GM12891 (cell line): ENCODE data around the gene COQ4.

Experiments used
- DNase-seq: peaks from one replicate; pipeline ENCODE4 v3.0.0; 2011; ENCODE audit warnings: low spot score; ENCODE audit not compliant: insufficient read length
- FAIRE-seq: peaks from 2 replicates; lab custom pipeline; 2011; peaks lifted over from hg19 to GRCh38; lab: Jason Lieb, UNC
- PAX5 ChIP-seq: IDR thresholded peaks from 2 replicates; pipeline ENCODE4 v1.6.1; 2011; ENCODE audit warnings: low read length, moderate library complexity, mild to moderate bottlenecking; ENCODE audit not compliant: insufficient read depth, severe bottlenecking
- POLR2A ChIP-seq: IDR thresholded peaks from 2 replicates; pipeline ENCODE4 v1.6.1; 2011; ENCODE audit warnings: low read depth, low read length, control low read depth
- POLR2AphosphoS5 ChIP-seq: IDR thresholded peaks from 2 replicates; pipeline ENCODE4 v1.6.1; 2011; ENCODE audit warnings: low read depth, low read length, control low read depth
- POU2F2 ChIP-seq: IDR thresholded peaks from 2 replicates; pipeline ENCODE4 v1.6.1; 2011; ENCODE audit warnings: low read depth, mild to moderate bottlenecking, control low read depth, low read length, moderate library complexity
- SPI1 ChIP-seq: IDR thresholded peaks from 2 replicates; pipeline ENCODE4 v1.6.1; 2011; ENCODE audit warnings: low read depth, low read length, control low read depth
- TAF1 ChIP-seq: IDR thresholded peaks from 2 replicates; pipeline ENCODE4 v1.6.1; 2011; ENCODE audit warnings: low read depth, low read length, control low read depth

COQ4 gene

GRCh38 chr9:128298535-128299482 is 23.8 kb upstream of the COQ4 start:
- DNase-seq (no peak), FAIRE-seq (no peak)
- TF ChIP-seq POU2F2: no peak
- TF ChIP-seq TAF1: no peak
- TF ChIP-seq POLR2AphosphoS5: no peak
- TF ChIP-seq POLR2A: no peak
- no peak for TF ChIP-seq SPI1
- no peak for TF ChIP-seq PAX5

GRCh38 chr9:128304136-128304970 is 18.3 kb upstream of the COQ4 start:
- no peak for FAIRE-seq

GRCh38 chr9:128304971-128305288 is 17.7 kb upstream of the COQ4 start:
- FAIRE-seq (no peak), DNase-seq (no peak)
- TF ChIP-seq POU2F2: no peak
- TF ChIP-seq POLR2AphosphoS5: no peak
- TF ChIP-seq PAX5: no peak
- TF ChIP-seq TAF1: no peak
- no peak for TF ChIP-seq SPI1
- no peak for TF ChIP-seq POLR2A

More at GRCh38 chr9:128304136-128304970, 18.3 kb upstream of the COQ4 start:
- DNase-seq: no peak
- TF ChIP-seq POLR2AphosphoS5 (no peak), SPI1 (no peak), POU2F2 (no peak), PAX5 (no peak), POLR2A (no peak), TAF1 (no peak)

DNA sequence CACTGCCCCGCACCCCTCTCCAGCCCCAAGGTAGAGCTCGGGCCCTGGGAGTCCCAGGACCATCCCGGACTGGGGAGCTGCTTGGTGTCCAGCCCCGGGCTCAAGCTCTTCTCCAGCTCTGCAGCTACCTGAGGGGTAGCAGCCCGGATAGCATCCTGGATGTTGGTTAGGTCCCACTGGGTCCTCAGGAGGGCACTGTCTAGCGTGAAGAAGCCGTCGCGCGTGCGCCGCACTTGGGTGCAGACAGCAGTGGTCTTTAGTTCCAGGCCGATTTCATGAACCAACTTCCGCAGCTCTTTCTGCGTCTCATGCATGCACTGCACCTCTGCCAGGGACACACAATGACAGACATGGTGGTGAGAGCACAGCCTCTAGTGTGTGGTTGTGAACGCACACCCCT is 13.1 kb upstream of the COQ4 start:
- no peak for DNase-seq
- no peak for FAIRE-seq
- TF ChIP-seq POLR2A (no peak), POLR2AphosphoS5 (no peak), TAF1 (no peak), PAX5 (no peak), POU2F2 (no peak), SPI1 (no peak)

- no peak for TF ChIP-seq POLR2A
- TF ChIP-seq POU2F2: no peak
- no peak for TF ChIP-seq TAF1
- no peak for TF ChIP-seq PAX5
- no peak for FAIRE-seq
- DNase-seq: no peak
Observed at GRCh38 chr9:128310461-128310860, 12.2 kb upstream of the COQ4 start.

DNA sequence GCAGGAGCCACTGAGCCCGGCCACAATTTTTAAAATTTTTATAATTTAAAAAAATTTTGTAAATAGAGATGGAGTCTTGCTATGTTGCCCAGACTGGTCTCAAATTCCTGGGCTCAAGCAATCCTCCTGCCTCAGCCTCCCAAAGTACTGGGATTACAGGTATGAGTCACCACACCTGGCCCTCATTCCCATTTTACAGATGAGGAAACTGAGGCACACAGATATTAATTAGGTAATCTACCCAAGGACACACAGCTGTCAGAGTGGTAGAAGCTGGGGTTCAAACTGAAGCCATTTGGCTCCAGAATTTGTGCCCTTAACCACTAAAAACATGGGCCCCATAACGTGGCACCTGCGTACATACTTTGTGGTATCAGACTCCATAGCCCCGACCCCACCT is 7.9 kb upstream of the COQ4 start:
- DNase-seq: no peak
- no peak for TF ChIP-seq PAX5
- no peak for TF ChIP-seq POLR2AphosphoS5
- TF ChIP-seq TAF1: no peak
- TF ChIP-seq SPI1: no peak
- no peak for FAIRE-seq

GRCh38 chr9:128316421-128316820 is 6.2 kb upstream of the COQ4 start:
- no peak for FAIRE-seq

GRCh38 chr9:128317629-128318028 is 5.0 kb upstream of the COQ4 start:
- no peak for DNase-seq
- no peak for FAIRE-seq
- no peak for TF ChIP-seq TAF1

More at GRCh38 chr9:128316421-128316820, 6.2 kb upstream of the COQ4 start:
- TF ChIP-seq POU2F2: no peak
- no peak for TF ChIP-seq PAX5
- TF ChIP-seq SPI1: no peak
- TF ChIP-seq POLR2AphosphoS5: no peak
- TF ChIP-seq TAF1: no peak
- TF ChIP-seq POLR2A: no peak
- no peak for DNase-seq

- TF ChIP-seq PAX5 (no peak), TAF1 (no peak), POU2F2 (no peak), SPI1 (no peak), POLR2AphosphoS5 (no peak), POLR2A (no peak)
Observed at GRCh38 chr9:128321343-128321742, 1.3 kb upstream of the COQ4 start.

DNA sequence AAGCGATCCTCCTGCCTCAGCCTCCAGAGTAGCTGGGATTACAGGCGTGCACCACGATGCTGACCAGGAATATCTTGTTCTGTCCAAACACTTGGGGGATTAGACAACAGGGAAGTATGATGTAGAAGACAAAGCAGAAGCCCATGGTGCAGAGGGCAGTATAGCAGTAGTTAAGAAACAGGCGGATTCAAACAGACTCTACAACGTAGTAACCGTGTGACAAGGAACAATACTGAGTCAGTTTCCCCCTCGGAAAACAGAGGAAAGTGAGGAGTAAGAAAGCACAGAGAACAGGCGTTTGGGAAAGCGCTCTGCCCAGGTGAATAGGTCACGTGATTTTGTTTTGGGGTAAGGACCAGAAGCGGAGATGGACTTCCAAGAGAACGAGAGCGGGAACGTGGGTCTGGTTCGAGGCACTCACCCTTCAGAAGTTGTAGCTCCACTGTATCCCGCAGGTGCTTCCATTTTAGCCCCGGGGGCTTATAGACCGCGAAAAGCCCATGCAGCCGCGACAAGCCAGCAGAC is 698 bp upstream of the COQ4 start:
- DNase-seq: no peak
- TF ChIP-seq POU2F2 (no peak), PAX5 (no peak)
- FAIRE-seq: no peak

More at GRCh38 chr9:128321343-128321742, 1.3 kb upstream of the COQ4 start:
- FAIRE-seq (no peak), DNase-seq (no peak)
